ENCODE data around the gene TTL. TPM values are rescaled to one million over a fixed set of nuclear protein-coding genes. Genes with fewer than 3 reads are reported as not detected.
A peak's percentile ranks its signal among the peaks of the same experiment; 100 is the strongest.

The TTL gene
- total and polyA plus RNA-seq, 2 of the 13 experiments (the other 11 are each of a cell fraction or from before 2014, with no cell fraction given) = 19.0 to 59.8 TPM

GRCh38 chr2:112474844-112475486, 7.0 kb upstream of the TTL start (continued):
- TF ChIP-seq ARID5B (CRISPR knock-in tag; IDR thresholded peaks at IDR 0.05) (0 out of 2 replicates have a peak, but pooled peaks have one; percentile 13), ZNF275 (CRISPR knock-in tag; IDR thresholded peaks at IDR 0.05; ENCODE audit: borderline replicate concordance) (no peak), ZBTB33 (CRISPR knock-in tag; IDR thresholded peaks at IDR 0.05) (peak; percentile 65; the same call in 1 of the 2 replicates), IKZF1 (IDR thresholded peaks at IDR 0.05) (no peak), ZNF629 (CRISPR knock-in tag; conservative IDR thresholded peaks at IDR 0.05) (0 out of 2 replicates have a peak, but pooled peaks have one; percentile 14), HDAC2 (CRISPR knock-in tag; IDR thresholded peaks at IDR 0.05) (0 out of 2 replicates have a peak, but pooled peaks have one; percentile 18), RAD51 (IDR thresholded peaks at IDR 0.05; ENCODE audit: borderline replicate concordance) (no peak), ZNF292 (CRISPR knock-in tag; IDR thresholded peaks at IDR 0.05; ENCODE audit: borderline replicate concordance, low read depth) (0 out of 2 replicates have a peak, but pooled peaks have one; percentile 41), HOXA3 (CRISPR knock-in tag; IDR thresholded peaks at IDR 0.05) (0 out of 2 replicates have a peak, but pooled peaks have one; percentile 23), ZNF891 (CRISPR knock-in tag; IDR thresholded peaks at IDR 0.05) (no peak), RFX3 (CRISPR knock-in tag; IDR thresholded peaks at IDR 0.05) (no peak), JUND (CRISPR knock-in tag; IDR thresholded peaks at IDR 0.05) (no peak), PRDM10 (CRISPR knock-in tag; IDR thresholded peaks at IDR 0.05; ENCODE audit: low read depth) (peak; percentile 36; the same call in 1 of the 2 replicates), ATF2 (CRISPR knock-in tag; IDR thresholded peaks at IDR 0.05) (no peak), GATAD2A (CRISPR knock-in tag; IDR thresholded peaks at IDR 0.05) (peak; percentile 15; the same call in 1 of the 2 replicates)
